ENCODE data around the gene TMEM201. TPM values are rescaled to one million over a fixed set of nuclear protein-coding genes. Genes with fewer than 3 reads are reported as not detected.

The TMEM201 gene
- polyA plus RNA-seq, 3 donors = 3.1 to 7.4 (median 4.4) TPM

GRCh38 chr1:9595156-9595967 lies 6.7 kb downstream of the TMEM201 start:
- WGBS, 3 donors = 87 to 92% (median 89%) methylated on average over 17 of the region's 17 CpGs
- no peak overlapping the region for H3K27ac ChIP-seq (ENCODE audit: low read depth, low read length)

GRCh38 chr1:9595968-9596340 lies 7.2 kb downstream of the TMEM201 start:
- H3K27ac ChIP-seq (ENCODE audit: low read depth, low read length) = no peak overlapping the region
- WGBS, 3 donors = 88 to 94% (median 91%) methylated on average over 12 of the region's 12 CpGs

- H3K27ac ChIP-seq (ENCODE audit: low read depth, low read length) = no peak overlapping the region
- 75 to 80% (median 80%) methylated on average over 27 of the region's 27 CpGs for WGBS, 3 donors
These were observed 7.9 kb downstream of the TMEM201 start for GRCh38 chr1:9596415-9597123.

GRCh38 chr1:9597361-9598315 lies 8.9 kb downstream of the TMEM201 start:
- no peak overlapping the region for H3K27ac ChIP-seq (ENCODE audit: low read depth, low read length)
- 87 to 92% (median 91%) methylated on average over 13 to 14 of the region's 14 CpGs for WGBS, 3 donors

- H3K27ac ChIP-seq (ENCODE audit: low read depth, low read length) = no peak overlapping the region
- WGBS, 3 donors = 89 to 93% (median 91%) methylated on average over 14 to 18 of the region's 18 CpGs
These were observed 9.6 kb downstream of the TMEM201 start for GRCh38 chr1:9598316-9598700.

GRCh38 chr1:9599741-9600140 lies 11.0 kb downstream of the TMEM201 start:
- 94 to 96% (median 95%) methylated on average over 10 of the region's 10 CpGs for WGBS, 3 donors

GRCh38 chr1:9600861-9601834 lies 12.4 kb downstream of the TMEM201 start:
- WGBS, 3 donors = 92 to 95% (median 94%) methylated on average over 35 to 39 of the region's 39 CpGs
- no peak overlapping the region for H3K27ac ChIP-seq (ENCODE audit: low read depth, low read length)

More at GRCh38 chr1:9599741-9600140, 11.0 kb downstream of the TMEM201 start:
- H3K27ac ChIP-seq (ENCODE audit: low read depth, low read length) = no peak overlapping the region

GRCh38 chr1:9601942-9602793 lies 13.5 kb downstream of the TMEM201 start:
- H3K27ac ChIP-seq (ENCODE audit: low read depth, low read length) = no peak overlapping the region
- WGBS, 3 donors = 95 to 97% (median 96%) methylated on average over 24 to 26 of the region's 26 CpGs

- WGBS, 3 donors = 94 to 98% (median 95%) methylated on average over 9 of the region's 9 CpGs
- no peak overlapping the region for H3K27ac ChIP-seq (ENCODE audit: low read depth, low read length)
These were observed 14.1 kb downstream of the TMEM201 start for GRCh38 chr1:9602794-9603167.

- WGBS, 3 donors = 92 to 94% (median 93%) methylated on average over 13 to 14 of the region's 14 CpGs
- no peak overlapping the region for H3K27ac ChIP-seq (ENCODE audit: low read depth, low read length)
These were observed 14.6 kb downstream of the TMEM201 start for GRCh38 chr1:9603307-9603706.

GRCh38 chr1:9603766-9604753 lies 15.3 kb downstream of the TMEM201 start:
- no peak overlapping the region for H3K27ac ChIP-seq (ENCODE audit: low read depth, low read length)
- 93 to 94% (median 93%) methylated on average over 42 of the region's 42 CpGs for WGBS, 3 donors

GRCh38 chr1:9604836-9605235 lies 16.1 kb downstream of the TMEM201 start:
- no peak overlapping the region for H3K27ac ChIP-seq (ENCODE audit: low read depth, low read length)
- WGBS, 3 donors = 91 to 95% (median 95%) methylated on average over 15 of the region's 15 CpGs

GRCh38 chr1:9605946-9606455 lies 17.3 kb downstream of the TMEM201 start:
- WGBS, 3 donors = 95 to 97% (median 96%) methylated on average over 14 of the region's 14 CpGs
- H3K27ac ChIP-seq (ENCODE audit: low read depth, low read length) = no peak overlapping the region

- H3K27ac ChIP-seq (ENCODE audit: low read depth, low read length) = no peak overlapping the region
- WGBS, 3 donors = 88 to 94% (median 91%) methylated on average over 21 of the region's 21 CpGs
These were observed 17.7 kb downstream of the TMEM201 start for GRCh38 chr1:9606458-9606857.

- 64 to 83% (median 75%) methylated on average over 10 of the region's 10 CpGs for WGBS, 3 donors
- H3K27ac ChIP-seq (ENCODE audit: low read depth, low read length) = no peak overlapping the region
These were observed 18.2 kb downstream of the TMEM201 start for GRCh38 chr1:9606948-9607347.
